GM19324 (cell line): Measurements from ENCODE around the gene RELN.

Experiments used
- ATAC-seq: cut with Tn5 transposase; IDR thresholded peaks from one replicate; pipeline ENCODE4 v1.9.1; 2021; ENCODE audit warnings: mild to moderate bottlenecking, moderate library complexity; ENCODE audit not compliant: unreplicated experiment, low FRiP score

Gene RELN

DNA sequence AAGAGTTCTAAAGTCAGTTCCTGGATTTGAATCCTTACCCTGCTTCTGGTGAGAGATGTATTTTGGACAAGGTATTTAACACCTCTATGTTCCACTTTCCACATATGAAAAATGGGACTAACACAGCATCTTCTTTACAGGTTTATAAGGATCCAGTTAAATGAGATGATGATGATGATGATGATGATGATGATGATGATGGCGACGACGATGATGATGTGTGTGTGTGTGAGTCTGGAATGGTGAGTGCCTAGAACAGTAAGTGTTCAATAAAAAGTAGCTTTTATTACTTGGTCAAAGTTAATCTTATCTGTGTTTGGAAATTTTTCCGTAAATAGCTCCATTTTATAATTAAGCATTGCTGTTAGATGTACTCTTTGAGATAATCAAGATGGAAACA, 295.2 kb downstream of the RELN start:
- ATAC-seq = no peak

DNA sequence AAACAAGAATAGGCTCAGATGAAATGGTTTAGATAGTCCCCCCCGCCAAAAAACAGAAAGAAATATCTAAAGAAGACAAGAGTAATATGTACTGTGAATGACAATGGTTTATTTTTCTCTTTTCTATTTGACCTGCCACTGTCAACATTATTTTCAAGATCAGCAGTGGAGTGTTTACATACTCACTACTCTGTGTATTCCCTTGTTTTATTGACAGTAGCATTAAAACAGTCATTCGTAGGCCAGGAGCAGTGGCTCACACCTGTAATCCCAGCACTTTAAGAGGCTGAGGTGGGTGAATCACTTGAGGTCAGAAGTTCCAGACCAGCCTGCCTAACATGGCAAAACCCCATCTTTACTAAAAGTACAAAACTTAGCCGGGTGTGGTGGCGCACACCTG, 298.2 kb downstream of the RELN start:
- ATAC-seq = no peak

DNA sequence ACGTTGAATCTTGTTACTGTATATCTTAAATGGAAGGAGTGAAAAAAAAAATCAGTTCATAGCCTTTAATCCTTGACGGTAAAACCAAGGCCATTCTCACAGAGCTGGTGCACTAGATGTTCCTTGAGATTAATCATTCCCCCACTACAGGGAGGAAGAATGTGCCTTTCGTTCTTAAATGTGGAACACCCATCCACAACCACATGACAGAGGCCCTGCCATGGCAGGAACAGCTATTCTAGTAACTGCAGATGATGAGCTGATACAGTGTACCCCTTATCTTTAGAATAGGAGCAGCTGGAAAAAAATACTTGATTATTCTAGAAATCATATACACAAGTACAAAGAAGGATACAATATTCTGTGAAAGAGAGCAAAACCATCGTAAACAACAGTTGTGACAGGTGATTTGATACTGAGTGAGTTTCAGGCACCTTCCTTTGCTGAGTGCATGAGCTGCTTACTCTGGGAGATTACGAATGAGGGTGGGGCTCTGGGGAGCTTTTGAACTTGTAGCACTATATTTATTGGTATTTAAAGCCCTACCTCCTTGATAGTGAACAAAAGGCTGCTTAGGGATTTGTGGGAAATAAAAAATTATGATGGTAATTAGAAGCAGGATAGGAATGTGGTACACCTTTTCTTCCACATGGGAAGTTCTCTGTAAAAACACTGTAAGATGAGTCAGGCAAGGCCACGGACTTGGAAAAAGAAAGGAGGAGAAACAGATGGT, 299.1 kb downstream of the RELN start:
- no peak for ATAC-seq

DNA sequence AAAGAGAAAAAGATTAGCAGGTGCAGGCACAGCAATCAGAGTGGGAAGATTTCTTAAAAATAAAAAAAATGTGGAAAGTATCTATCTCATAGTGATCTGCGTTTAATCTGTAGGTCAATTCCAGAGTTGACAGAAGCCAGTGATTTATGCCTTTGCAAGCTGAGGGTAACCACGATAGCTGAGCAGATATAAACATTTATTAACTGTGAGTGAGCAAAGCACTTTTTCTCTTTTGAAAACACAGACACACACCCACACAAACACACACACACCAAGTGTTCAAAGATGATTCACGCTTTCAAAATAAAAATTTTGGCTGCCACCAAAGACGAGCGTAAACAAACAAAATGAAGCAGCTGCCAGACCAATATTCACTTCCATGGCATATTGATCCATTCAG, 300.2 kb downstream of the RELN start:
- ATAC-seq = no peak

DNA sequence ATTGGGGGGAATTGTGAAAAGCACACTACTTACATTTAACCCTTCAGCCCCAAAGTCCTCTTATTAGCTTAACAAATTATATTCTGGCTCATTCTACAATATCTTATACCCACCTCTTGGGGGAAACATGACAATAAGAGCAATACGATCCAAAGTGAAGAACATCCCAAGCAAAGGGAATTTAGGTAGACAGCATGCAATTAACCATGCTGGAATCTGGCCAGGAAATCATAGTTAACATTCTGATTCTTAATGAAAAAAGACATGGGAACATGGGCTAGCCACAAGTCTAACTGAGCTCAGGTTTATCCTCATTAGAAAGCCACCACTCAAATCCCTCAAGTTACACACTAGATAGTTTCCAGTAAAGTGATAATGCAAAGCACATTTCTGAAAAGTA, 301.5 kb downstream of the RELN start:
- ATAC-seq = no peak

DNA sequence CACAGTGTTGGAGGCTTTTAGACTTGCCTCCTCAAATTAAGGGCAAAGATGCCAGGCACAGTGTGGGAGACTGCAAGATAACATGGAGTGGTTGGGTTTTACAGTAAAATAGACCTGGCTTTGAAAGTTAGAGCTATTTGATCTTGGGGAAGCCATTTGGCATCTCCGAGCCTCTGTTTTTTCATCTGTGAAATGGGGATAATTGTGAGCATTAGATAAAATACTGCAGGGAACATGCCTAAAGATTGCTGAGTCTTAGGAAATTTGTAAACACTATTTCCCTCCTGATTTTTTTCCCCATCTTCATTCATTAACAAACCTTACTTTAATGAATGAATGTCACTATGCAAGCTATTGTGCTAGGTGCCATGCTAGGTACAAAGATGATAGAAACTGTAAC, 302.2 kb downstream of the RELN start:
- no peak for ATAC-seq

DNA sequence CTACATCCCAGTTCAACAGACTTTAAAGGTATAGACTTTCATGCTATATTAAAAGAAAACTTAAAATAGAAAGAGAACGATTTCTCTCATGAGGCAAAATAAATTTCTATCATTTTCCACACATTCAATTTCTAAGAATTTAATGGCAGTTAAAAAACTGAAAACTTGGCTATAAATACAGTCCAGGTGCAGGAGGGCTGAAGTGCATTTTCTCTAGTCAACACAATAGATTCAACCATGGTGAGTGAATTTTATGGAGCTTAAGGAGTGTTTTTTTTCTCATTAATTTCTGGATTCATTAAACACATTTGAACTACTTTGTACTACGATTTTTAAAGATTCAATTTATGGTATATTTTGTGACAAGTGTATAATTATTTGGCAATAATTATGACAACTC, 302.7 kb downstream of the RELN start:
- no peak for ATAC-seq

DNA sequence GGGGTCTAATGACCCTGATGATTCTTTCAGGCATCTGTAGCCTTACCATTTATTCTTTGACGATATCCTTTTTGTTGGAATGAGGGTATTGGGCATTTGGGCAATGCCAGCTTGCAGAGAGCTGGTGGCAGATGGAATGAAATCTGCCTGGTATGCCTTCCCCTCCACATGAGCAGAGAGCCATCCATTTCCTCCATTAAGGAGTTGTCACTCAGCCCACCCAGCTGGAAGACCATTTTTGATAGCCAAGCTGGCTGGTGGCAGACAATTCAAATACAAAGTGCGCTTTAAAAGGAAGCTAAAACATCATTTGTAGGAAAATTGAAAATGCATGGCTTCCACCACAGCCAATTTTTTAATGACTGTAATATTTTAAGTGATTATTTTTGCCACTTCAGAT, 303.4 kb downstream of the RELN start:
- no peak for ATAC-seq

DNA sequence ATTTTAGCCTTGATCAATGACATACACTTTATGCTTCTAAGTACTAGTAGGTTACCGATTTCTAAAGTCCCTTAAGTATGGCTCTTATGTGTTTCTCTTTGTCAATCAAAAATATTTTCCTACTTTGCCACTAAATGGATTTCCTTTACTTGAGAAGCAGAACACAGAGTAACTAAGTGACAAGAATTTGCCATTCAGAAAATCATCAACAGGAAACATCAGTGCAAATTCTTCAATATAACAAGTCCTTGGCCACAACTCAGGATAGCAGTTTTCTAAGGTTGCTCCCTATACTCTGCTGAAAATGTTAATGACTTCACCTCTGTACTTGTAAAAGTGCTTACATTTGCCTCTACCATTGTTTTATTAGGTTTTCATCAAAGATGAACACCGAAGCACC, 303.8 kb downstream of the RELN start:
- no peak for ATAC-seq

DNA sequence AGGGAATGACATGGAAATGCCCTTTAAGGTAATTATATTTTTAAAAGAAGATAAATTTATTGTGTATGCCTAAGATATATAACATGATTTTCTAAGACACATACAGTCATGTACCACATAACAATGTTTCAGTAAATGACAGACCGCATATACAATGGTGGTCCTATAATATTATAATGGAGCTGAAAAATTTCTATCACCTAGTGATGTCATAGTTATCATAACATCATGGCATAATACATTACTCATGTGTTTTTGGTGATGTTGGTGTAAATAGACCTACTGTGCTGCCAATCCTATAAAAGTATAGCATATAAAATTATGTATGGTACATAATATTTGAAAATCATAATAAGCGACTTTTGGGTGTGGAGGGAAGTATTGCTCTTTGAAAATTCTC, 306.1 kb downstream of the RELN start:
- ATAC-seq = no peak

DNA sequence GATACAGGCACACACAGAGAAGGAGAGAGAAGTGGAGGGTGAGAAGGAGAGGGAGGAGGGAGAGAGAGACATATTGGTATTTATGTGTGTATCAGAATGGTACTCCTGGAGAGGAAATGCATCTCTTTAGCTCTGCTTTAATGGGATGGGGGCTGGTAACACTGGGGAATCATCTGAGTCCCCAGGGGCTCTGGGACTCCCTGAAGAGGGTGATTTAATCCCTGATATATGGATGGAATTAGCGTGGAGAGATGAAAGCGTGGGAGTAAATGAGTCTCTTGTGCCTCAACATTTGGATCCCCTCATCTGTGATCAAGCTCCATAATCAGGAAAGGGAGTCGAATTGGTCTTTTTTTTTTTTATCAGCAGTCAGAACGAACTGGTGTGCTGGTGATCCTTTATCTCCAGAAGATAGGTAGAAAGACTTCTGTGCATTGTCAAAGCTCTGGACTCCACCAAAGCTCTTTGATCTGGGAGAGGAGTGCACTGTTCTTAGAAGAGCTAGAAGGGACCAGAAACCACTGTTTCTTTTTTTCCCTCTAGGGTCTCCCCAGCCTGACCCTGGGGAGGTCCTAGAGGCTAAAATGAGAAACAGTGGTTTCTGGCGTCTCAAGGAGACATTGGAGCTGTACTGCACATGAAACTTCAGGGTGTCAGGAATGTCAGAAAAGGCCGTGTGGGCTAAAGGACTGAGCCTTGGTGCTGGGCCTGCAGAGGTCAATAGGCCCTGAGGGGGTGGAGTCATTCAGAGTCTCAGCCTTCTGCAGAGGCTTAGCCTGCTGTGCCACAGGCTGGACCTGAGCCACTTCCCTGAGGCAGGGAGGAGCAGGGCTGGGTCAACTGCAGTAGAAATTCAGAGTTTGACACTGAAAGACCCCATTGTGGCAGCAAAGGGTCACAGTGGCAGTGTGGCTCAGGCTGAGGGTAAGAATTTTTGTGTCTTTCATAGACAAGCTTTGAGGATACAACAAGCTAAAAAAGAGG, 309.0 kb downstream of the RELN start:
- ATAC-seq = no peak

DNA sequence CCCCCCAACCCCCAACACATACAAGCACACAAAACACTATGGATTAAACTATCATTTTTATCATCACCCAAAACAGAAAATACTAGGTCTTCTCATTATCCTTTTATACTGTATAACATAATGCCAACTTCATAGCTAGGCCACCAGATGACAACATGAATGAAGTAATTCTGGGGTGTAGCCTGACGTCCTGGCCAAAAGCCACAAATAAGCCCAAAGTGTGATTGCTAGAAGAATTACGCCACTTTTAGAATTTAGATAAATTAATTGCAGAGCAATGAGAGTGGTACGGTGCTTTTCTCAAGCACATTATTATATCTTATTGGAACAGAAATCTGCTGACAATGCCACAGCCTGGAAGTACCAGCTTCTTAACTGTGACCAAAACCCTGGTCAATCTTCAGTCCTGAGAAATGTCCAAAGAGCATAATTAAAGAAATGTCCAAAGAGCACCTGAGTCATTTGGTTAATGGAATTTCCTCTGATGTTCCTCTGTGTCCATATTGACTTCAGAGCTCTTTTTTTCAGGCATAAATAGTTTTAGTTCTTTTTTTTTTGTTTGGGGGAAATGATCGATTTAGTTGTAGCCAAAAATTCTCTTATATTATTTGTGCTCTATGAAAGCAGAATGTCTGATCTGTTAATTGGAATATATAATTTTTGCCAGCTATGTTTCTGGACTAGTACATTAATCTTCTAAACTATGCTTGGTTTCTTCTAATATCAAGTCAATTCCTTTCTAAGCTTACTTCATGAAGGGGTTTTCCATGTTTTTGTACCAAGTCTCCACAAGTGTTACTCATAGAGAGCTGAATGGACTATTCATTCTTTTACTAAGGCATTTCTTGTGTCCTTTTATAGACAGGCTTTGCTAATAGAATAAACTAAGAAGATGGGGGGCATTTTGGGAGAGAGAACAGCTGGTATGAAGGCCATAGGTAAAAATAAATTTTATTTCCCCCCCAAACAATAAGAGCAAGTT, 310.0 kb downstream of the RELN start:
- no peak for ATAC-seq

DNA sequence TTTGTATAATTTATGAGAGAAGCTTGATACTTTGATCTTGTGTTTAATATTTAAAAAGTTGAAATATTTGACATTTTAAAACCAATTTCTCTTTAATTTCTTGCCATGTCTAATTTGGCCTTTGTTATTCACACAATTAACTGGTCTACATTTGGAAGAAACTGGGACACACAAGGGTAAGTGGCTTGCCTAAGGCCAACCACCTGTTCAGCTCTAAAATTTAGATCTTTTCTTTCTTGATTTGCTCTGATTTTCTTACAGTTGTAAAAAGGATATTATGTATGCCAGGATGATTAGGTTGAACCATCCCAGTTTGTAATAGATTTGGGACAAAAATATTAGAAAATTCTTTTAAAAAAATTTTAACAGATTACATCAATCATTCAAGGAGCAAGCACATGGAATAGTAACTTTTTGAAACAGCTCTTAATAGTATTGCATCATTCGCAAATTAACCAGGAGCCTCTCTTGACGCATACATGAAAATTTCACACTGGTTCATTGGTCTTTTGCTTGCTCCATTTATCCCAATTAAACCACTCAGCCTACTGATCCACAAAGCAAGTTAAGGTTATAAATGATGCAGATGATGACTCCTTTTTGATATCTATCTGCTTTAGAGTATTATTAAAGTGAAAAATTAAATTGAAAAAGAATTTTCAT, 321.0 kb downstream of the RELN start:
- ATAC-seq = no peak

DNA sequence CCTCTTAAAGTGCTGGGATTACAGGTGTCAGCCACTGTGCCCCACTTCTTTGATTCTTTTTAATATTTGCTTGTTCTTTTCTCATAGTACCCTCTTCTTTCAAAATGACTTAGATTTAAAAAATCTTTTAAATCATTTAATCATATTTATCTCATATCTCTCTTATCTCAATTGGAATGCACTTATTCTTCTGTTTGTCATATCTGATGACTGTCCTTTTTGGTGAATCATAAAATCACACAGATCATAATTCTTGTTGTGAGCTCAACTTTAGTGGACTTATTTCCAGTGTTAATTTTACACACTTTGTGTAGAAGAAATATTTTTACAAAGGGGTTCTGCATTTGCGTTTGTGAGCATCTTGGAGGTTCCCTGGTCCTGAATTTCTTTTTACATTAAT, 323.1 kb downstream of the RELN start:
- no peak for ATAC-seq

DNA sequence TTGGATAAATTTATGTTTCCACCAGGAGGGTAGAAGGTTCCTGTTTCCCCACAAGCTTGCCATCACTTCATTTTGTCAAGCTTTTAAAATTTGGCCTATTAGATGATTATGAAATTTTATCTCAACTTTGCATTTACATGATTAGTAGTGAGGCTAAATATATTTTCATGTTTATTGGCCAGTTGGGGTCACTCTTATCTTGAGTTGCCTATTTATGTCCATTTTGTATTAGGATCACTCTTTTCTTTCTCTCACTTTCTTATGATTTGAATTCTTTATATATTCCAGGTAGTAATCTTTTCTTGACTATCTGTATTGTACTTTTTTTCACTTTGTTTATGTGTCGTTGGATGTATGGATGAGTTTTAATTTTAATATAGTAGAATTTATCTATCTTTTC, 324.9 kb downstream of the RELN start:
- ATAC-seq = no peak

DNA sequence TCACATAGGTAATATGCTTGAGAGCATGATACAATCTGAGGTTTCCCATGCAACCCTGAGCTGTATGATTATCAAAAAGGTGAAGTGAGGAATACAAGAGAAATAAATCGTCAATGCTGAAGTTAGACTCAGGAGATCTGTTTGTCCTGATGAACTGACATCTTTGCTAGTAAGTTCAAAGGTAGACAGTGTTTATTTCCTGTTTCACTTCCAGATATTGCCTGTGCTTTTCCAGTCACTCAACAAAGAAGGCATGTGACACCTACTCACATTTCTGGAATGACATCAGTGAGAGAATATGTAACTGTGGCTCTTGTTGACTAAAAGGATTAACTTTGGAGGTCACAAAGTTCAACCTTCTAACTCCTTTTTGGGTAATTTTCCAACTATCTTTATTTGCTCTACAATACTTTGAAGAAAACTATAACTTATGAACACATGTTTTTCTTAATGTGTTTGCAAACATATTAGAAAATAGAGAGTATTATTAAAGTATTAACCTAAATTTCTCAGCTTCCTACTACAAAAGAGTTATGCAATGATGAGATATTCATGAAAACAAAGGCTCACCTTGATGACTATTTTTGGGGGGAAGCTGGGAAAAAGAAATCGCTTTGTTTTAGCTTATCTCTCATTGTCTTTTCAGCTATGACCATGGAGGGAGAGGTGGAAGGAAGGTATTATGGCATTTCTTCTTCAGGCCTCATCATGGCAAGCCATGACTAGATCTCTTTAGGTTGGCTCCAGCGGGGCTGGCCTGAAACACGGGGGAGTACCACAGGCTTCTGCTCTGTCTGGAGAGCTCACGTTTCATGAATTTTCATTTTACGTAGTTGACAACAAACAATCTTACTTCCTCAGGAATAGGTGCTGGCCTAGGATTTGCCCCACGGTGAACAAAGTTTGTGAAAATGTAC, 328.7 kb downstream of the RELN start:
- ATAC-seq = no peak

DNA sequence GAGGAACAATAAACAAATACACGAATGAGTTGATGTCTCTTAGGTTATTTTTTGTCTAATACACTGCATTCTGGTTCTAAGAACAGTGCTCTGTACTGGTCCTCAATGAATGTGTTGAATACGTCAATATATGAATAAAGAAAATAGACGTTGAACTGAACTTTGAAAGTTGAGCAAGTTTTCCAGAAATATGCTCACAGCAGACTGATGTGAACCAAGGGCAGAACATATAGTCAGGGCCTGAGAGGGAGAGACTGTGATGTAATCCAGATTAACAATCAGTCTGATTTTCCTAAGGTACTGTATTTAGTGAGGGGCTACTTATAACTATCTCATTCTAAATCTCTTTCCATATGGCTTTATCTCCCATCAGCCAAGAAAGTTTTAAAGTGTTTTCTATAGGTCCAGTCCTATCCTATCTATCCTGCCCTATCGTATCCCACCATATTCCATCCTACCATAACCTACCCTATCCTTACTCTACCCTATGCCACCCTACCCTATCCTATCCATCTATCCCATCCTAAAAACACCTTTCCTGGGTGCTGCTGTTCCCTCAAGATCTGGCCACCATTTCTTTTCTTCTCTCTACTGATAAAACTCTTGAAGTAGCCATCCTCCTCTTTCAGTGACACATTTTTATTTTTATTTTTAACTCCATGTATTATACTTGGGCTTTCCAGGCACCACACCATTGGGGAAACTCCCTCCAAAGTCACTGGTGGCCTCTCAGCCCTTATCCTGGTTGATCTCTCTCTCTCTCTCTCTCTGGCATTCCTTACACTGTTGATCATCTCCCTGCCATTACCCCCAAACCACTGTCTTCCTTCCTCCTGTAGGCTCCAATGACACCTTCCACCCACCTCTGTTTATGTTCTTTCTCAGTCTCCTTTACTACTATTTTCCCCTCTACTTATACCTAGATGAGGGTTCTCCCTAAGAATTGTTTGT, 331.1 kb downstream of the RELN start:
- no peak for ATAC-seq

DNA sequence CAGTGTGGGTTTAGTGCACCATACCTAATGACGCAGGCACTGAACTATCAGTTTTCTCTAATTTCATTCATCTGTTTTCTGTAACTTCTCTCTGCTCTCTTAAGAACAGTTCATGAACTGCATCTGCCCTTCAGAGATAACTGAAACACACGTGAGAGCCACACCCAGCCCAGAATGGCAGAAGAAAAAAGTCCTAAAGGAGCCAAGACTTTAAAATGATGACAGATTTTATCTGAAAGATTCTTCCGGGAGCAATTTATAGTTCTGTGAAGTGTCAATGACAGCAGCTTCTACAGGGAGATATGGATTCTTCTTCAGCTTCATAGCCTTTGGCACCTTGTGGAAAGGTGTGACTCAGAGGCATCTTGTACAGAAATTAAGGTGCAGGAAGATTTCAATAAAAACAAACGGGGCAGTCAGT, 332.0 kb downstream of the RELN start:
- ATAC-seq = no peak
